Hepatocyte (in vitro differentiated cells): ENCODE results near the gene SLX4. TPM values are rescaled to one million over a fixed set of nuclear protein-coding genes. Genes with fewer than 3 reads are reported as not detected.

Source experiments
- DNase-seq: peaks from one replicate; pipeline ENCODE4 v3.0.0-alpha.2; 2016; ENCODE audit warnings: low spot score
- H2AFZ ChIP-seq: fragments of 200-600 bp; sonication (generic); 2 replicates; pipeline ENCODE4 v1.6.0; 2016; ENCODE audit warnings: antibody characterized with exemption, mild to moderate bottlenecking
- H3K27ac ChIP-seq: fragments of 200-600 bp; sonication (generic); 2 replicates; pipeline ENCODE4 v1.5.1; 2016; ENCODE audit warnings: mild to moderate bottlenecking
- H3K27me3 ChIP-seq: fragments of 200-600 bp; sonication (generic); 2 replicates; pipeline ENCODE4 v1.6.1; 2016
- H3K36me3 ChIP-seq: fragments of 200-600 bp; sonication (generic); replicated peaks from 2 replicates; pipeline ENCODE4 v1.5.1; 2016; ENCODE audit warnings: low read depth; ENCODE audit not compliant: insufficient read depth
- H3K4me1 ChIP-seq: fragments of 200-600 bp; sonication (generic); 2 replicates; pipeline ENCODE4 v1.5.1; 2016; ENCODE audit warnings: mild to moderate bottlenecking, moderate library complexity; ENCODE audit not compliant: insufficient read depth
- H3K4me2 ChIP-seq: fragments of 200-600 bp; sonication (generic); 2 replicates; pipeline ENCODE4 v1.6.0; 2016
- H3K4me3 ChIP-seq: fragments of 200-600 bp; sonication (generic); 2 replicates; pipeline ENCODE4 v1.5.1; 2016; ENCODE audit warnings: mild to moderate bottlenecking
- H3K79me2 ChIP-seq: fragments of 200-600 bp; sonication (generic); 2 replicates; pipeline ENCODE4 v1.6.0; 2017; ENCODE audit warnings: mild to moderate bottlenecking
- H3K9me2 ChIP-seq: fragments of 200-600 bp; sonication (generic); replicated peaks from 2 replicates; pipeline ENCODE4 v1.6.0; 2017; ENCODE audit warnings: mild to moderate bottlenecking; ENCODE audit not compliant: insufficient read depth
- H3K9me3 ChIP-seq: fragments of 200-600 bp; sonication (generic); 2 replicates; pipeline ENCODE4 v1.5.1; 2016; ENCODE audit warnings: low read depth, mild to moderate bottlenecking
- H4K20me1 ChIP-seq: fragments of 200-600 bp; sonication (generic); 2 replicates; pipeline ENCODE4 v1.6.0; 2016; ENCODE audit warnings: mild to moderate bottlenecking; ENCODE audit not compliant: insufficient read depth, poor library complexity, severe bottlenecking
- CTCF ChIP-seq: fragments of 200-600 bp; sonication (generic); IDR thresholded peaks from 2 replicates; pipeline ENCODE4 v1.5.1; 2016; ENCODE audit warnings: antibody characterized with exemption, mild to moderate bottlenecking; ENCODE audit not compliant: poor library complexity
- EZH2 ChIP-seq: fragments of 200-600 bp; sonication (generic); IDR thresholded peaks from 2 replicates; pipeline ENCODE4 v1.6.1; 2016; ENCODE audit warnings: antibody characterized with exemption, mild to moderate bottlenecking, borderline replicate concordance
- EZH2phosphoT487 ChIP-seq: fragments of 200-600 bp; sonication (generic); IDR thresholded peaks from one replicate; pipeline ENCODE4 v1.6.1; 2018; ENCODE audit warnings: antibody characterized with exemption, mild to moderate bottlenecking, low read depth, moderate library complexity; ENCODE audit not compliant: unreplicated experiment, severe bottlenecking
- WGBS: methylation state at CpG from one replicate; pipeline ENCODE4 v1.1.6; 2016; ENCODE audit warnings: low lambda C conversion rate; ENCODE audit errors: missing lambda C conversion rate; 5-methylcytosine and 5-hydroxymethylcytosine counted together
- polyA plus RNA-seq: library from polyadenylated mRNA; unstranded; fragments of >200 nt; fragmentation: Nextera tagmentation; extraction: Ambion mirVana; gene quantifications from 2 replicates; pipeline ENCODE4 v1.2.1, GENCODE V29; 2016
- total RNA-seq: library from RNA; depleted of rRNA; stranded (reverse); fragments of >200 nt; gene quantifications from 2 replicates; pipeline ENCODE4 v1.2.3, GENCODE V29; 2014

SLX4 gene
- total and polyA plus RNA-seq, 2 experiments from 2014 or later: 1.9 to 4.6 TPM

DNA sequence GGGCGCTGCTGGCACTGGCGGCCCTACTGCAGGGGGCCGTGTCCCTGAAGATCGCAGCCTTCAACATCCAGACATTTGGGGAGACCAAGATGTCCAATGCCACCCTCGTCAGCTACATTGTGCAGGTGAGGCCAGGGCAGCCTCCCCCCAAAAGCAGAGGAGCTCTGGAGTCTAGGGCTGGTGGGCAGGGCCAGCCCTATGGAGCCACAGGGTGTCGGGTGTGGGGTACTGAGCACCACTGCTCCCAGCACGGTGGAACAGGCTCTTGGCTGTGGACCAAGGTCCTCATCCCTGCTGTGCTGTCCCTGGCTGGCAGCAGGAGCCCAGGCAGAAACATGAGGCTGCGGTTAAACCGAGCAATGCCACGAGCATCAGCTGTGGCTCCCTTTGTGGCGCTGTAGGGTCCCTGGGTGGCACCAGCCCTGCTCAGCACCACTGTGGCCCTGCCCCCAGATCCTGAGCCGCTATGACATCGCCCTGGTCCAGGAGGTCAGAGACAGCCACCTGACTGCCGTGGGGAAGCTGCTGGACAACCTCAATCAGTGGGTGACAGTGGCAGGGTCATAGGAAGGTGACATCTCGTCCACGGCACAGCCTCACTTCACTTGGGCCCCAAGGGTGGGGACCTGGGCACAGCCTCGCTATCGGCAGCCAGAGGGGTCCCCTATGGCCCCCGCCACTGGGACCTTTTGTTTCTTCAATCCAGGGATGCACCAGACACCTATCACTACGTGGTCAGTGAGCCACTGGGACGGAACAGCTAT, 44.2 kb upstream of the SLX4 start:
- WGBS: 85% methylated on average over 21 of the region's 21 CpGs
- no peaks in the 10 kb centered on the region for H3K27me3 ChIP-seq
- peak overlapping the region; percentile 74 for H3K4me2 ChIP-seq
- TF ChIP-seq EZH2: no peak
- no peaks in the 10 kb centered on the region for H3K9me3 ChIP-seq
- peaks cover 23% of the 10 kb centered on the region for H3K79me2 ChIP-seq
- no peaks in the 10 kb centered on the region for H4K20me1 ChIP-seq
- H3K4me1 ChIP-seq: no peaks in the 10 kb centered on the region
- peak overlapping the region; percentile 98 for H3K27ac ChIP-seq
- no peaks in the 10 kb centered on the region for H3K36me3 ChIP-seq
- DNase-seq: no peak
- no peak overlapping the region for H2AFZ ChIP-seq
- H3K4me3 ChIP-seq: peak overlapping the region; percentile 33
- no peaks in the 10 kb centered on the region for H3K9me2 ChIP-seq

DNA sequence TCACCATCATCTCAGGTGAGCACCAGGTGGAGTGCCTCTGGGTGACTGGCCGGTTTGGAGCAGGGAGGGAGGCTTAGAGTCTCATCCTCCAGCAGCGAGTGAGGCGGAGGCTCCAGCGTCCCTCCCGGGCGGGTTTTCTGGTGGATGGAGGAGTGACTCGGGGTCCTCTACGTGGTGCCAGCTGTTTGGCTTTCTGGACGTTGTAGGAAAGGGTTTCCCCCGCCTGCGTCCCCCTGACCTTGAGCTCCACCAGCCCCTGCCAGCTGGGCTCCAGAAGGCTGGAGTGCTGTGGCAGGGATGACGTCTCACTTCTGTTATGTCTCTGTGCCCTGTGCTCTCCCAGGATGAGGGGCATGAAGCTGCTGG, 43.6 kb upstream of the SLX4 start:
- DNase-seq: no peak
- Histone ChIP-seq H3K4me2 (peak overlapping the region; percentile 74), H3K4me1 (no peaks in the 10 kb centered on the region), H3K27me3 (no peaks in the 10 kb centered on the region), H3K79me2 (peaks cover 25% of the 10 kb centered on the region), H3K27ac (peak overlapping the region; percentile 98), H4K20me1 (no peaks in the 10 kb centered on the region), H3K36me3 (no peaks in the 10 kb centered on the region), H3K9me3 (no peaks in the 10 kb centered on the region), H3K9me2 (no peaks in the 10 kb centered on the region), H3K4me3 (peak overlapping the region; percentile 33), H2AFZ (no peak overlapping the region)
- TF ChIP-seq EZH2 (no peak), EZH2phosphoT487 (no peak), CTCF (no peak)
- WGBS: 73% methylated on average over 12 of the region's 12 CpGs

DNA sequence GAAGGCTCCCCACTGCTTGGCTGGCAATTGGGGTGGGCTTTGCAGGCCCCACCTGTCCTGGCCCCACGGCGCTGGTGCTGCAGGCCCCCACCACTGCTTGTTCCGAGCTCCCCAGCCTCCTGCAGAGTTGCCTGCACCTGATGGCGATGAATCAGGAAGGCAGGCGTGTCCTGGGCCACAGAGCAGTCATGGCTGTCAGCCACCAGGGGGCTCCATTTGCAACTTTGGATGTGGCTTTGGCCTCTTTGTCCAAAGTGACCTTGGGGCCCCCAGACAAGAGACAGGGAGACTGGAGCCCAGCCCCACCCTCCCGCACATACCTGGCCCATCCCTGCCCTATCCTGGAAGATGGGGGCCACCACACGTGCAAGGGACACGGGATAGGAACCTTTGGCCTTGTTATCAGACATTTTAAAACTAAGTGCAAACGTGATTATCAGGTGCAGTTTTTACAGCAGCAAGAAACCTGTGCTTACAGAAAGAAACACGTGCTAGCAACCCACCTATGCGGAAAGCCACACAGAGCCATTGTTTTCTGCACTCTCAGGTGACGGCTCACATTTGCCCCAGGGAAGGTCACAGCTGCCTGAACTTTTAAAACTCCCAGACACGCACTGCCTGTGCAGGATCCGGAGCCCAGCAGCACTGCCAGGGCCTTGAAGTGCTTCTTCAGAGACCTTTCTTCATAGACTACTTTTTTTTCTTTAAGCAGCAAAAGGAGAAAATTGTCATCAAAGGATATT, 43.0 kb upstream of the SLX4 start, which contains the start of gene DNASE1:
Gene DNASE1, plus strand, starts transcription at position 443 of the 743 bp plus-strand sequence. CDS start 683 bp downstream, outside the sequence.
- Histone ChIP-seq H3K36me3 (no peaks in the 10 kb centered on the region), H4K20me1 (no peaks in the 10 kb centered on the region), H3K4me1 (no peaks in the 10 kb centered on the region), H3K9me2 (no peaks in the 10 kb centered on the region), H3K4me3 (peak within 1 kb of the TSS; percentile 33), H3K79me2 (peaks cover 31% of the 10 kb centered on the region), H3K9me3 (no peaks in the 10 kb centered on the region), H2AFZ (no peak within 1 kb of the TSS), H3K27me3 (no peaks in the 10 kb centered on the region), H3K4me2 (peak within 1 kb of the TSS; percentile 74), H3K27ac (peak within 1 kb of the TSS; percentile 98)
- DNase-seq: peak; percentile 93
- 52% methylated on average over 14 of the region's 14 CpGs for WGBS
- no peak for TF ChIP-seq EZH2
- peak; percentile 67 for TF ChIP-seq CTCF
- TF ChIP-seq EZH2phosphoT487: no peak
